Psoas muscle (tissue), 8 donors: ENCODE measurements around the gene RELN. TPM values are rescaled to one million over a fixed set of nuclear protein-coding genes. Genes with fewer than 3 reads are reported as not detected.

ENCODE experiments used
- ATAC-seq, 4 donors: fragments of 200-7000 bp; cut with Tn5 transposase; one replicate each; pipeline ENCODE4 v1.9.1; 2020; ENCODE audit warnings: moderate library complexity in 3 of 4, mild to moderate bottlenecking in 2 of 4
- DNase-seq, 2 donors: peaks; one replicate each; pipeline ENCODE4 v3.0.0-alpha.2; 2020
- H3K27ac ChIP-seq: fragments of 200-600 bp; one replicate; pipeline ENCODE4 v1.8.0; 2022
- H3K27me3 ChIP-seq, 3 donors: fragments of 200-600 bp in 1 of 3; one replicate each; pipeline versions ENCODE4 v1.6.1 to v1.8.0; 2013 to 2022; ENCODE audit warnings: low read length in 2 of 3, mild to moderate bottlenecking in 2 of 3, moderate library complexity in 1 of 3; ENCODE audit not compliant: insufficient read depth in 3 of 3
- H3K36me3 ChIP-seq, 2 donors: fragments of 200-600 bp in 1 of 2; one replicate each; pipeline versions ENCODE4 v1.6.1 to v1.8.0; 2013 to 2022; ENCODE audit warnings: low read depth in 1 of 2, mild to moderate bottlenecking in 1 of 2, moderate library complexity in 1 of 2; ENCODE audit not compliant: insufficient read depth in 1 of 2
- H3K4me1 ChIP-seq: fragments of 200-600 bp; one replicate; pipeline ENCODE4 v1.8.0; 2022
- H3K4me3 ChIP-seq: fragments of 200-600 bp; one replicate; pipeline ENCODE4 v1.8.0; 2022; ENCODE audit warnings: mild to moderate bottlenecking
- H3K9me3 ChIP-seq: fragments of 200-600 bp; one replicate; pipeline ENCODE4 v1.8.0; 2022
- WGBS, 3 donors: extraction: QIAGEN DNeasy Blood & Tissue Kit; methylation state at CpG; one replicate each; pipeline versions ENCODE4 v1.1.6 to v1.1.7; 2013; 5-methylcytosine and 5-hydroxymethylcytosine counted together
- intact Hi-C, 2 donors: fragments of 100-400 bp; cut with DNase I; formaldehyde crosslinking; loops; one replicate each; pipeline versions ENCODE4 v1.11.0 to v1.14.2; 2022
- polyA plus RNA-seq, 3 donors: library from polyadenylated mRNA; stranded (reverse); fragments of 200-250 nt; gene quantifications; one replicate each; pipeline ENCODE4 v1.2.3, GENCODE V29; 2013
- total RNA-seq, 4 donors: library from RNA; stranded (reverse); fragmentation: NEBNext Ultra II Directional in 2 of 4; extraction: Animal tissue kit (Norgen Biotek cat#: 25700) in 2 of 4; gene quantifications; one replicate each; pipeline versions ENCODE4 v1.2.1 to v1.2.4, GENCODE V29; 2021 to 2023
- TF ChIP-seq, protein P1 (sequence below): fragments of 200-600 bp; IDR thresholded peaks from one replicate; pipeline ENCODE4 v1.8.0; 2022; ENCODE audit warnings: antibody characterized with exemption
- donor health status: healthy with polysubstance abuse.
- donor health status: DM: no; HTN: no; CAD: no; lungs with moderate emphysema.
- donor health status: Bipolar disorder and iron deficiency.
- donor health status: healthy.
- donor health status: DM: yes; HTN: yes; CAD: no.
- donor health status: DM: no; HTN: no; CAD: no.
- donor health status: DM: no; HTN: no; CAD: no.
- donor health status: DM: yes; HTN: yes; CAD: no.

RELN gene
- total and polyA plus RNA-seq, 7 donors = 0.10 to 0.44 (median 0.32) TPM

GRCh38 chr7:103540338-103540737 lies 449.1 kb downstream of the RELN start:
- Histone ChIP-seq H3K27ac (no peak overlapping the region), H3K9me3 (no peaks in the 10 kb centered on the region), H3K27me3 (peaks cover 0 to 3% (median 0%) of the 10 kb centered on the region in 3 donors), H3K4me1 (no peaks in the 10 kb centered on the region), H3K4me3 (no peak overlapping the region), H3K36me3 (no peaks in the 10 kb centered on the region)
- 83 to 87% (median 85%) methylated on average over 7 of the region's 7 CpGs for WGBS, 3 donors
- intact Hi-C loops = no loop called here
- TF ChIP-seq, protein P1, sequence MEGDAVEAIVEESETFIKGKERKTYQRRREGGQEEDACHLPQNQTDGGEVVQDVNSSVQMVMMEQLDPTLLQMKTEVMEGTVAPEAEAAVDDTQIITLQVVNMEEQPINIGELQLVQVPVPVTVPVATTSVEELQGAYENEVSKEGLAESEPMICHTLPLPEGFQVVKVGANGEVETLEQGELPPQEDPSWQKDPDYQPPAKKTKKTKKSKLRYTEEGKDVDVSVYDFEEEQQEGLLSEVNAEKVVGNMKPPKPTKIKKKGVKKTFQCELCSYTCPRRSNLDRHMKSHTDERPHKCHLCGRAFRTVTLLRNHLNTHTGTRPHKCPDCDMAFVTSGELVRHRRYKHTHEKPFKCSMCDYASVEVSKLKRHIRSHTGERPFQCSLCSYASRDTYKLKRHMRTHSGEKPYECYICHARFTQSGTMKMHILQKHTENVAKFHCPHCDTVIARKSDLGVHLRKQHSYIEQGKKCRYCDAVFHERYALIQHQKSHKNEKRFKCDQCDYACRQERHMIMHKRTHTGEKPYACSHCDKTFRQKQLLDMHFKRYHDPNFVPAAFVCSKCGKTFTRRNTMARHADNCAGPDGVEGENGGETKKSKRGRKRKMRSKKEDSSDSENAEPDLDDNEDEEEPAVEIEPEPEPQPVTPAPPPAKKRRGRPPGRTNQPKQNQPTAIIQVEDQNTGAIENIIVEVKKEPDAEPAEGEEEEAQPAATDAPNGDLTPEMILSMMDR = no peak
- no peak for ATAC-seq
- DNase-seq = no peak

- intact Hi-C loops = no loop called here
- WGBS, 3 donors = 93 to 94% (median 94%) methylated on average over 8 of the region's 8 CpGs
- no peaks in the 10 kb centered on the region for H3K36me3 ChIP-seq
- no peak overlapping the region for H3K27ac ChIP-seq
- no peaks in the 10 kb centered on the region for H3K4me1 ChIP-seq
- H3K27me3 ChIP-seq = peaks cover 0 to 3% (median 0%) of the 10 kb centered on the region in 3 donors
- TF ChIP-seq, protein P1 = no peak
- ATAC-seq (no peak), DNase-seq (no peak)
- H3K4me3 ChIP-seq = no peak overlapping the region
- H3K9me3 ChIP-seq = no peaks in the 10 kb centered on the region
These were observed 449.6 kb downstream of the RELN start for GRCh38 chr7:103539875-103540274.

- H3K27me3 ChIP-seq = peaks cover 0 to 3% (median 0%) of the 10 kb centered on the region in 3 donors
- TF ChIP-seq, protein P1 = no peak
- H3K36me3 ChIP-seq = no peaks in the 10 kb centered on the region
- DNase-seq = no peak
- no peaks in the 10 kb centered on the region for H3K4me1 ChIP-seq
- 52 to 62% (median 57%) methylated on average over 11 of the region's 11 CpGs for WGBS, 3 donors
- intact Hi-C loops = no loop called here
- no peak for ATAC-seq
- no peak overlapping the region for H3K27ac ChIP-seq
- no peak overlapping the region for H3K4me3 ChIP-seq
- no peaks in the 10 kb centered on the region for H3K9me3 ChIP-seq
These were observed 450.3 kb downstream of the RELN start for GRCh38 chr7:103538964-103539709.

GRCh38 chr7:103533761-103534160 lies 455.7 kb downstream of the RELN start:
- TF ChIP-seq, protein P1 = no peak
- H3K27ac ChIP-seq = no peak overlapping the region
- H3K4me1 ChIP-seq = no peaks in the 10 kb centered on the region
- DNase-seq (no peak), ATAC-seq (no peak)
- H3K27me3 ChIP-seq = peaks cover 0 to 3% (median 0%) of the 10 kb centered on the region in 3 donors
- H3K36me3 ChIP-seq = no peaks in the 10 kb centered on the region
- H3K9me3 ChIP-seq = no peaks in the 10 kb centered on the region
- intact Hi-C loops = no loop called here
- H3K4me3 ChIP-seq = no peak overlapping the region
- WGBS, 3 donors = 56 to 64% (median 63%) methylated on average over 4 of the region's 4 CpGs

GRCh38 chr7:103532955-103533354 lies 456.5 kb downstream of the RELN start:
- intact Hi-C loops = no loop called here
- ATAC-seq = no peak
- no peak for DNase-seq
- TF ChIP-seq, protein P1 = no peak
- no peaks in the 10 kb centered on the region for H3K9me3 ChIP-seq
- H3K4me1 ChIP-seq = no peaks in the 10 kb centered on the region
- WGBS, 3 donors = 59 to 71% (median 60%) methylated on average over 5 of the region's 5 CpGs
- H3K4me3 ChIP-seq = no peak overlapping the region
- H3K27ac ChIP-seq = no peak overlapping the region
- no peaks in the 10 kb centered on the region for H3K36me3 ChIP-seq
- H3K27me3 ChIP-seq = no peaks in the 10 kb centered on the region
